Trophoblast cell (in vitro differentiated cells and primary cell): ENCODE measurements around the gene PRDM16.

Experiments
- DNase-seq, 2 donors: peaks; one replicate each; pipeline ENCODE4 v3.0.0-alpha.2; 2016
- H2AFZ ChIP-seq: 2 replicates; pipeline ENCODE4 v1.6.1; 2013; ENCODE audit warnings: low read length, moderate library complexity, mild to moderate bottlenecking; ENCODE audit not compliant: insufficient read depth, poor library complexity
- H2AK5ac ChIP-seq: 2 replicates; pipeline ENCODE4 v1.6.1; 2013; ENCODE audit warnings: mild to moderate bottlenecking, low read length
- H2BK120ac ChIP-seq: 2 replicates; pipeline ENCODE4 v1.6.1; 2013; ENCODE audit warnings: low read length, mild to moderate bottlenecking, moderate library complexity; ENCODE audit not compliant: insufficient read depth, poor library complexity
- H2BK12ac ChIP-seq: 2 replicates; pipeline ENCODE4 v1.6.1; 2013; ENCODE audit warnings: mild to moderate bottlenecking, low read length, moderate library complexity
- H2BK5ac ChIP-seq: 2 replicates; pipeline ENCODE4 v1.6.1; 2013; ENCODE audit warnings: low read length, low read depth, moderate library complexity, mild to moderate bottlenecking; ENCODE audit not compliant: poor library complexity
- H3K14ac ChIP-seq: 2 replicates; pipeline ENCODE4 v1.6.1; 2013; ENCODE audit warnings: mild to moderate bottlenecking, low read length
- H3K18ac ChIP-seq: 2 replicates; pipeline ENCODE4 v1.6.1; 2013; ENCODE audit warnings: mild to moderate bottlenecking, low read length
- H3K23ac ChIP-seq: 2 replicates; pipeline ENCODE4 v1.6.1; 2013; ENCODE audit warnings: low read length
- H3K27ac ChIP-seq: 2 replicates; pipeline ENCODE4 v1.5.1; 2013; ENCODE audit warnings: low read depth, mild to moderate bottlenecking, inconsistent platforms, low read length, moderate library complexity
- H3K27me3 ChIP-seq: 2 replicates; pipeline ENCODE4 v1.6.1; 2013; ENCODE audit warnings: inconsistent platforms, mild to moderate bottlenecking, low read length, moderate library complexity; ENCODE audit not compliant: insufficient read depth
- H3K36me3 ChIP-seq, 2 experiments: 1 replicate in 1 of 2; 2 replicates in 1 of 2; pipeline ENCODE4 v1.6.1; 2013; ENCODE audit warnings: low read length in 2 of 2, mild to moderate bottlenecking in 2 of 2, moderate library complexity in 1 of 2; ENCODE audit not compliant: insufficient read depth in 2 of 2, control insufficient read depth in 1 of 2
- H3K4ac ChIP-seq: 2 replicates; pipeline ENCODE4 v1.6.1; 2013; ENCODE audit warnings: low read depth, mild to moderate bottlenecking, low read length, moderate library complexity
- H3K4me1 ChIP-seq, 2 experiments: 1 replicate in 1 of 2; 2 replicates in 1 of 2; pipeline ENCODE4 v1.6.1; 2013; ENCODE audit warnings: low read length in 2 of 2, mild to moderate bottlenecking in 2 of 2, moderate library complexity in 1 of 2; ENCODE audit not compliant: insufficient read depth in 2 of 2, control insufficient read depth in 1 of 2
- H3K4me2 ChIP-seq: 2 replicates; pipeline ENCODE4 v1.6.1; 2013; ENCODE audit warnings: inconsistent platforms, mild to moderate bottlenecking, low read length, moderate library complexity
- H3K4me3 ChIP-seq: 2 replicates; pipeline ENCODE4 v1.5.1; 2013; ENCODE audit warnings: mild to moderate bottlenecking, low read depth, low read length, inconsistent platforms
- H3K79me1 ChIP-seq: one replicate; pipeline ENCODE4 v1.6.1; 2013; ENCODE audit warnings: low read length
- H3K79me2 ChIP-seq: 2 replicates; pipeline ENCODE4 v1.6.1; 2013; ENCODE audit warnings: low read length, mild to moderate bottlenecking; ENCODE audit not compliant: control insufficient read depth, insufficient read depth, poor library complexity
- H3K9ac ChIP-seq: 2 replicates; pipeline ENCODE4 v1.6.1; 2013; ENCODE audit warnings: mild to moderate bottlenecking, low read length
- H3K9me3 ChIP-seq: 2 replicates; pipeline ENCODE4 v1.6.1; 2013; ENCODE audit warnings: low read depth, mild to moderate bottlenecking, control low read depth, inconsistent platforms, low read length; ENCODE audit not compliant: insufficient read depth
- H4K12ac ChIP-seq: 2 replicates; pipeline ENCODE4 v1.6.1; 2013; ENCODE audit warnings: low read depth, mild to moderate bottlenecking, low read length, moderate library complexity
- H4K8ac ChIP-seq: 2 replicates; pipeline ENCODE4 v1.6.1; 2013; ENCODE audit warnings: low read depth, mild to moderate bottlenecking, low read length, moderate library complexity
- H4K91ac ChIP-seq: one replicate; pipeline ENCODE4 v1.6.1; 2013; ENCODE audit warnings: low read depth, mild to moderate bottlenecking, low read length, moderate library complexity
- WGBS: extraction: QIAGEN DNeasy Blood & Tissue Kit; methylation state at CpG from one replicate; pipeline ENCODE4 v1.1.7; 2013; ENCODE audit warnings: missing lambda C conversion rate; ENCODE audit not compliant: insufficient read length, insufficient coverage; ENCODE audit errors: extremely low coverage; 5-methylcytosine and 5-hydroxymethylcytosine counted together

Gene PRDM16

DNA sequence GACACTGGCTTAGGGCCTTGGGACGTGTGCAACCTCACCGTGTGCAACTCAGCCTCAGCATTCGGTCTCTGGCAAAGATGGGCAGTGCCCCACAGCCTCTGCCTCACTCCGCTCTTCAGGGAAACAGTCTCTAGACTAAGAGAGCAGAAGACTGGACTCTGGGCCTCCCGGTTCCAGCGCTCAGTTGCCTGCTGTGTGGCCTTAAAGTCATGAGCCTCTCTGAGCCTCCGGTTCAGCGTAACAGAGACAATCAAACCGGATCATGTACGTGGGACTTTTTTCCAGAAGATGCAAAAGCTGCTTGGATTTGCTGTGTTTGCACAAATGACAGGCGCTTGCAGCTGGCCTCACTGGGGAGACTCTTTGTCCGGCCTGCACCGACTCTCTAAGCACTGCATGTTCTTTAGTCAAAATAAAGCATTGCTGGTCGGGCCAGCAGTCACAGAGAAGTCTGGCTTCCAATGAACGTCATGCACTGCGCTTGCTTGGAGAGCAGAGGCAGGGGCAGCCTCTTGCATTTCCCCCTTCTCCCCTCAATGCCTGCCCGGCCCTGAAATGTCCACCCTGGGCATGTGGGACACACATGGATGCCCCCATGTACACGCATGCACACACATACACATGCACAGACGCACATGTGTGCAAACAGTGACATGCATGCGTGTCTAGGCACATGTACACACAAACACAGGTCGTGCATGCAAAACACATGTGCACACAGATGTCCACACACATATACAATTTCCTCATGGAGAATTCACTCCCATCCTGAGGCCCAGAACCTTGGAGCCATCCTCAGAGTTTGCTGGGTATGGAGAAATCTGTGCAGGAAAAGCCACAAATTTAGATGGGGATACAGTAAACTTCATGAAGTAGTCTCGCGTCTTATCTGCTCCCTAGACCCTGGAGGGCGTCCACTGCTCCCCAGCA lies 152.4 kb downstream of the PRDM16 start:
- Histone ChIP-seq H3K27ac (no peak overlapping the region), H3K14ac (no peak overlapping the region), H2AFZ (no peak overlapping the region), H3K4me2 (no peak overlapping the region), H4K8ac (no peak overlapping the region), H2BK5ac (no peak overlapping the region), H3K79me2 (no peaks in the 10 kb centered on the region), H2BK12ac (no peak overlapping the region), H2BK120ac (no peak overlapping the region), H3K4me3 (no peak overlapping the region), H2AK5ac (no peak overlapping the region), H3K79me1 (no peaks in the 10 kb centered on the region), H3K4ac (no peak overlapping the region), H3K23ac (no peak overlapping the region), H3K9ac (no peak overlapping the region), H3K4me1 (no peaks in the 10 kb centered on the region), H4K91ac (no peak overlapping the region), H3K27me3 (no peaks in the 10 kb centered on the region), H4K12ac (no peak overlapping the region), H3K36me3 (no peaks in the 10 kb centered on the region), H3K18ac (no peak overlapping the region), H3K9me3 (peaks cover 2% of the 10 kb centered on the region)
- no peak for DNase-seq
- WGBS = no CpG with 5 or more reads among the region's 24 CpGs

DNA sequence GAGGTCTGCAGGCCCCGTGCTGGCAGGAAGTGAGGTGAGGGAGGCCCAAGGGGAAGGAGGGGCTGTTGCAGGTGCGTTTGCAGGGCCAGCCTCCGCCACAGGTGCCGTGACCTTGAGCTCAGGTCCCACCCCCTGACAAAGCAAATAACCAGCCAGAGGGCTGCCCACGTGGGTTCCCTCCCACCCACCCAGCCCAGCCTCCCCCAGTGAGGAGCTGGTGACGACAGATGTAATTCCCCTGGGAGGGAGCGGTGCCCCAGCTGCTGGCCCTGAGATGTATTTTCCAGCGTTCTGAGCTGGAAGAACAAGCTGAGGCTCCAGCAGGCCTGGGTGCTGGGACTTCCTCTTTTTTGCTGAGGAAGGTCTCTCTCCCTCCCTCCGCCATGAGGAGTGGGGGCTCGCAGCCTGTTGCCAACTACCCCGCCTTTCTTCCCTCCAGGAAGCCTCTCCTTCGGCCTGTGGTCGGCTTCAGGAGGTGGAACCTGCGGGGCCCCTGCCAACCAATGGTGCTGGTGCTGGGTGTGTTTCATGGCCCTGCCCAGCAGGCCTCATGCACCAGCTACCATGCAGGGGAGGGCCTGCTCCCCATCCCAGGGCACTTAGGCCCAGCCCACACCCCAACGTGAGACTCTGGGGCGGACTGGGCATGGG lies 153.2 kb downstream of the PRDM16 start:
- no peak overlapping the region for H3K23ac ChIP-seq
- H3K9ac ChIP-seq = no peak overlapping the region
- no peaks in the 10 kb centered on the region for H3K79me2 ChIP-seq
- no peak overlapping the region for H2AK5ac ChIP-seq
- no peak overlapping the region for H2BK120ac ChIP-seq
- H4K91ac ChIP-seq = no peak overlapping the region
- H4K12ac ChIP-seq = no peak overlapping the region
- H3K14ac ChIP-seq = no peak overlapping the region
- WGBS = no CpG with 5 or more reads among the region's 16 CpGs
- H3K4ac ChIP-seq = no peak overlapping the region
- no peaks in the 10 kb centered on the region for H3K4me1 ChIP-seq
- H3K27me3 ChIP-seq = no peaks in the 10 kb centered on the region
- no peak overlapping the region for H2BK12ac ChIP-seq
- H3K4me2 ChIP-seq = no peak overlapping the region
- H3K18ac ChIP-seq = no peak overlapping the region
- no peak overlapping the region for H3K27ac ChIP-seq
- H3K9me3 ChIP-seq = peaks cover 2% of the 10 kb centered on the region
- no peak for DNase-seq
- H4K8ac ChIP-seq = no peak overlapping the region
- H3K36me3 ChIP-seq = no peaks in the 10 kb centered on the region
- H3K4me3 ChIP-seq = no peak overlapping the region
- no peak overlapping the region for H2BK5ac ChIP-seq
- no peak overlapping the region for H2AFZ ChIP-seq
- H3K79me1 ChIP-seq = no peaks in the 10 kb centered on the region

DNA sequence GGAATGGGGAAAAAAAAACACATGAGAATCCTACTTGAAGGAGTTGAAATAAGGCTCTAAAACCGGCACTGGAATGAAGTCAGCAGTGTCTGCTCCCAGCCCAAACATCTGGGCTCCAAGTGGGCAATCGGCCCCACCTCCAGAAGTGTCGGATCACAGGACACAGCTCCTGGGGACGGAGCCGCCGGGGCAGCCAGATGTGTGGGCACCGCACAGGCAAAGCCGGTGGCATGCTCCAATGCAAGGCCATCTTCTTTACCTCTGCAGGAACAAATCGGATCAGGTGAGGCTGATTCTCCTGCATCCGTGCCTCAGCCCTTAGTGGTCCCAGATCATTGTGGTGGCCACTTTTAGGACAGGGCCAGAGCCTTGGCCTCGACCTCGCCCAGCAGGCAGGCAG lies 156.7 kb downstream of the PRDM16 start:
- H2BK5ac ChIP-seq = no peak overlapping the region
- H3K27me3 ChIP-seq = no peaks in the 10 kb centered on the region
- H3K36me3 ChIP-seq = no peaks in the 10 kb centered on the region
- no peak overlapping the region for H4K91ac ChIP-seq
- H4K8ac ChIP-seq = no peak overlapping the region
- no peaks in the 10 kb centered on the region for H3K4me1 ChIP-seq
- no peak overlapping the region for H2AK5ac ChIP-seq
- peaks cover 4% of the 10 kb centered on the region for H3K9me3 ChIP-seq
- H3K4me2 ChIP-seq = no peak overlapping the region
- H3K4ac ChIP-seq = no peak overlapping the region
- H3K14ac ChIP-seq = no peak overlapping the region
- H3K23ac ChIP-seq = no peak overlapping the region
- H3K79me2 ChIP-seq = no peaks in the 10 kb centered on the region
- H2BK12ac ChIP-seq = no peak overlapping the region
- DNase-seq = no peak
- H4K12ac ChIP-seq = no peak overlapping the region
- WGBS = no CpG with 5 or more reads among the region's 12 CpGs
- no peak overlapping the region for H3K9ac ChIP-seq
- H2AFZ ChIP-seq = no peak overlapping the region
- no peak overlapping the region for H3K4me3 ChIP-seq
- H2BK120ac ChIP-seq = no peak overlapping the region
- H3K79me1 ChIP-seq = no peaks in the 10 kb centered on the region
- H3K18ac ChIP-seq = no peak overlapping the region
- no peak overlapping the region for H3K27ac ChIP-seq

DNA sequence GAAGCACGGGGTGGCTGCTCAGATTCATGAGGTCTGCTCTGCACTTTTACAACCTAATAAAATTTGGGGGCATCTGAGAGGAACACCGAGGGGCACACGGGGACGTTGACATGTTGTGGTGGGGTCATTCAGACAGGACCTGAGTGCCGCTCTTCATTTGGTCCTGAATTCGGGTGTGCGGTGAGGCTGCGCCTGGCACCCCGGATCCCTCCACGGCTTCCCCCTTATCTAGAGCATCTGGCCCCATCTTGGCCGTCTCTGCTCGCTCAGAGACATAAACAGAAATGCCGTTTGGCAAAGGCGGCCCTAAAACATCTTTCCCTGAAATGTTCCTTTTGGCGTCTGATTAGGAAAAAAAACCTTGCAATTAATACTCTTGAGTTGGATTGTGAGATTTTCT lies 157.2 kb downstream of the PRDM16 start:
- no peak overlapping the region for H3K4me3 ChIP-seq
- H4K8ac ChIP-seq = no peak overlapping the region
- H2BK5ac ChIP-seq = no peak overlapping the region
- H3K4me1 ChIP-seq = no peaks in the 10 kb centered on the region
- no peak overlapping the region for H3K23ac ChIP-seq
- H3K27me3 ChIP-seq = no peaks in the 10 kb centered on the region
- no peaks in the 10 kb centered on the region for H3K36me3 ChIP-seq
- H3K27ac ChIP-seq = no peak overlapping the region
- no CpG with 5 or more reads among the region's 15 CpGs for WGBS
- no peak overlapping the region for H4K12ac ChIP-seq
- no peaks in the 10 kb centered on the region for H3K79me1 ChIP-seq
- H2AK5ac ChIP-seq = no peak overlapping the region
- H3K79me2 ChIP-seq = no peaks in the 10 kb centered on the region
- H3K4me2 ChIP-seq = no peak overlapping the region
- peaks cover 4% of the 10 kb centered on the region for H3K9me3 ChIP-seq
- no peak overlapping the region for H3K9ac ChIP-seq
- H4K91ac ChIP-seq = no peak overlapping the region
- no peak overlapping the region for H2BK120ac ChIP-seq
- no peak overlapping the region for H2BK12ac ChIP-seq
- no peak for DNase-seq
- H3K18ac ChIP-seq = no peak overlapping the region
- H3K14ac ChIP-seq = no peak overlapping the region
- no peak overlapping the region for H2AFZ ChIP-seq
- no peak overlapping the region for H3K4ac ChIP-seq
